ENCODE data around the gene MTOR. TPM values are rescaled to one million over a fixed set of nuclear protein-coding genes. Genes with fewer than 3 reads are reported as not detected.

Gene MTOR
- total RNA-seq, 1 donor from 2014 or later: 34.9 TPM

DNA sequence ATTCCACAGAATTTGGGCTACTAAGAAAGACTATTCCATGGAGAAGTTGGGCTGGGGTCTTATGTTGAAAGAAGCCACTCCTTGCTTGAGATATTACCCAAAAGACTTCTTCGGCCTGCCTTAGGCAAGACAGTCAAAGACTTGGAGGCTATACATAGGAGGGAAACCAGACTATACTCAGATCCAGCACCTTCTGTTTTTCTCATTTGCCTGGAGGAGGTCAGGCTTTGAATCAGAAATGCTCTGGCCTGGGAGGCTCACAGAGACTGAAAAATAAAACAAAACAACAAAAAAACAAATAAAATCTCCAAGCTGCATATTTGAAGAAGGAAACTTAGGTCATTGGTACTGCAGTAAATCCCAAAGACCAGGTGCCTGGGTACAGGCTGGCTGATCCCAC, 124.3 kb downstream of the MTOR start:
- intact Hi-C loops (cut with micrococcal nuclease): no loop called here
- no peak for DNase-seq

GRCh38 chr1:11134898-11135266, 127.5 kb downstream of the MTOR start:
- peaks cover 86% of the 10 kb centered on the region for H3K36me3 ChIP-seq
- H3K4me3 ChIP-seq: no peak overlapping the region
- intact Hi-C loops (cut with micrococcal nuclease): no loop called here
- H3K4me1 ChIP-seq: peaks cover 40% of the 10 kb centered on the region
- H3K27me3 ChIP-seq (ENCODE audit: low read depth): no peaks in the 10 kb centered on the region
- H3K27ac ChIP-seq (replicated peaks): peak overlapping the region; percentile 73
- DNase-seq: no peak
- H3K9me3 ChIP-seq (replicated peaks): no peaks in the 10 kb centered on the region
- no peak for TF ChIP-seq CTCF (IDR thresholded peaks at IDR 0.05; ENCODE audit: borderline replicate concordance)

More for the DNA sequence above, 124.3 kb downstream of the MTOR start:
- H3K4me3 ChIP-seq: no peak overlapping the region
- peaks cover 71% of the 10 kb centered on the region for H3K36me3 ChIP-seq
- no peaks in the 10 kb centered on the region for H3K27me3 ChIP-seq (ENCODE audit: low read depth)
- H3K4me1 ChIP-seq: peaks cover 31% of the 10 kb centered on the region
- no peak for TF ChIP-seq CTCF (IDR thresholded peaks at IDR 0.05; ENCODE audit: borderline replicate concordance)
- H3K9me3 ChIP-seq (replicated peaks): no peaks in the 10 kb centered on the region
- peak overlapping the region; percentile 45 for H3K27ac ChIP-seq (replicated peaks)

DNA sequence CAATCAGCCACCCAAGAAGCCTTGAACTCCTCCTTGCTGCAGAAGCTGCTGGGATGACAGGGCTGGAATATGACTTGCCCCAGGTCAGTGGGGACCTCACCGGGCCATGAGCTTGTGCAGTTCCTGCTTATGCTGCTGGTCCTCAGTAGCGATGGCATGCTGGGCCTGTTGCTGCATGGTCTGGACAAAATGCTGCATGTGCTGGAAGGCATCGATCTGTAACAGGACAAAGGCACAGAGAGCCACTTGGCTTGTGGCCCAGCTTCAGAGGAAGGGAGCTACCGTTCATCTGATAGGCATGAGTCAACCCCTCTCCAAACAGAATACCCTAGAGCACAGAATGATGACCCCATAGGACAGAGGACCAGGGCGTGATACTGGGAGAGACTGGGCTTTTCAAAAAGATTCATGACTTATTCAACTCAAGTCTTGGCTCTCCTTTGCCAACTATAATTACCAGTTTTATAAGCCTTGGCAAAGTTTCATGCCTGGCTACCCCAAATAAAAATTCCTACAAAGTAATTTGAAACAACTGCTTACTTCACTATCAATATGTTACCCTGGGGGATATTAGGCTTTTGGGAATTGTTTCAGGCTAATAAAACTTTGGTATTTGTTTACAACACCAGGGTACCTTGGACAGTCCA, 128.0 kb downstream of the MTOR start:
- intact Hi-C loops (cut with micrococcal nuclease): no loop called here

DNA sequence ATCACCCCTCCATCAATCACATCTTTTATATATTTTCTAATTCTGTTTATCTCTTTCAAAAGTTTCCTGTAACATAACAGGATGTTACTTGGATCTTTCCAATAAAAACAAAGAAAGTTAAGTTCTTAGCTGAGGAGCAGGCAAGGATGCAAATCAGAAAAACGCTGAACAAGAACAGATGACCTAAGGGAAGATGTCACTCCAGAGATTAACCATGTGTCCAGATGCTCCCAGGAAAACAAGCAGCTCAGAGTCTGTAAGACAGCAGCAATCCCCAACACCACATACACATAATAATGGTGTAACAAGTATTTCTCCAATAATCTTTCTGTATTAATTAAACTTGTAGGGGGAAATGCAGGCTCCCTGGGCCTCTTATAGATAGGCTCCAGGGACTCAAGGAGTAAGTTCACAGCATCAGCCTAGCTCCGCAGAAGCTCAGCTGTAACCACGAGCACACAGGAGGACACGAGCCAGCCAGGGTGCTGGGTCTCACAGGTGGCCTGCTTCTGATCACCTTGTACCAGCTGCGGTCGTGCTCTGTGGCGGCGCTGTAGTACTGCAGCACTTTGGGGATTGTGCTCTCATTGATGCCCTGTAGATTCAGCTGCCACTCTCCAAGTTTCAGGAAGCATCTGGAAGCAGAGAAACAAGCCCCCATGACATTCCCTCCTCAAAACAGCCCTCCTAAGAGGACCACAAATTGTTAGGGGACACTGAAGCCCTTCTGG, 129.6 kb downstream of the MTOR start:
- H3K36me3 ChIP-seq: peaks cover 86% of the 10 kb centered on the region
- H3K27ac ChIP-seq (replicated peaks): peak overlapping the region; percentile 73
- no peaks in the 10 kb centered on the region for H3K27me3 ChIP-seq (ENCODE audit: low read depth)
- TF ChIP-seq CTCF (IDR thresholded peaks at IDR 0.05; ENCODE audit: borderline replicate concordance): no peak
- peaks cover 33% of the 10 kb centered on the region for H3K4me1 ChIP-seq
- no peak for DNase-seq
- intact Hi-C loops (cut with micrococcal nuclease): no loop called here
- no peak overlapping the region for H3K4me3 ChIP-seq
- H3K9me3 ChIP-seq (replicated peaks): no peaks in the 10 kb centered on the region

More for the DNA sequence above, 128.0 kb downstream of the MTOR start:
- peaks cover 40% of the 10 kb centered on the region for H3K4me1 ChIP-seq
- no peak for DNase-seq
- peaks cover 86% of the 10 kb centered on the region for H3K36me3 ChIP-seq
- H3K27ac ChIP-seq (replicated peaks): peak overlapping the region; percentile 73
- H3K4me3 ChIP-seq: no peak overlapping the region
- H3K27me3 ChIP-seq (ENCODE audit: low read depth): no peaks in the 10 kb centered on the region
- H3K9me3 ChIP-seq (replicated peaks): no peaks in the 10 kb centered on the region
- TF ChIP-seq CTCF (IDR thresholded peaks at IDR 0.05; ENCODE audit: borderline replicate concordance): no peak

- Histone ChIP-seq H3K9me3 (replicated peaks) (no peaks in the 10 kb centered on the region), H3K27ac (replicated peaks) (peak overlapping the region; percentile 69), H3K4me3 (no peak overlapping the region), H3K36me3 (peaks cover 88% of the 10 kb centered on the region), H3K4me1 (peaks cover 33% of the 10 kb centered on the region), H3K27me3 (ENCODE audit: low read depth) (no peaks in the 10 kb centered on the region)
- DNase-seq: no peak
- intact Hi-C loops (cut with micrococcal nuclease): no loop called here
- TF ChIP-seq CTCF (IDR thresholded peaks at IDR 0.05; ENCODE audit: borderline replicate concordance): no peak
These were observed 130.5 kb downstream of the MTOR start for GRCh38 chr1:11131816-11132215.
